Right lobe of liver (tissue), 6 donors: ENCODE data around the gene ALDOA. TPM values are rescaled to one million over a fixed set of nuclear protein-coding genes. Genes with fewer than 3 reads are reported as not detected.
"Not testable (repeated sequence)": the region's sequence is repeated elsewhere in the genome, so short reads cannot be mapped to it uniquely, and the experiment has no call there.

Source experiments
- ATAC-seq, 4 donors: fragments of 200-7000 bp; cut with Tn5 transposase; one replicate each; pipeline ENCODE4 v1.9.1; 2020; ENCODE audit warnings: mild to moderate bottlenecking in 4 of 4, moderate library complexity in 4 of 4
- DNase-seq, 3 donors: peaks; one replicate each; pipeline ENCODE4 v3.0.0-alpha.2; 2020
- H3K27ac ChIP-seq, 3 donors: fragments of 200-600 bp; one replicate each; pipeline ENCODE4 v1.8.0; 2022
- H3K27me3 ChIP-seq, 2 donors: fragments of 200-600 bp; one replicate each; pipeline ENCODE4 v1.8.0; 2022
- H3K36me3 ChIP-seq, 4 donors: fragments of 200-600 bp; sonication (generic) in 1 of 4; one replicate each; pipeline versions ENCODE4 v1.5.1 to v1.8.0; 2017 to 2022; ENCODE audit warnings: control low read depth in 1 of 4
- H3K4me1 ChIP-seq, 4 donors: fragments of 200-600 bp; sonication (generic) in 1 of 4; one replicate each; pipeline versions ENCODE4 v1.5.1 to v1.8.0; 2017 to 2022; ENCODE audit warnings: control low read depth in 1 of 4
- H3K4me3 ChIP-seq, 3 donors: fragments of 200-600 bp; one replicate each; pipeline ENCODE4 v1.8.0; 2022
- H3K9me3 ChIP-seq, 4 donors: fragments of 200-600 bp; sonication (generic) in 1 of 4; one replicate each; pipeline versions ENCODE4 v1.5.1 to v1.8.0; 2017 to 2022; ENCODE audit warnings: control low read depth in 1 of 4
- CTCF ChIP-seq, 4 donors: fragments of 200-600 bp in 3 of 4; fragments of 450-650 bp in 1 of 4; IDR thresholded peaks; one replicate each; pipeline versions ENCODE4 v1.5.1 to v1.8.0; 2016 to 2022; ENCODE audit warnings: antibody characterized with exemption in 4 of 4, mild to moderate bottlenecking in 2 of 4
- POLR2A ChIP-seq: fragments of 450-650 bp; IDR thresholded peaks from one replicate; pipeline ENCODE4 v1.6.1; 2017; ENCODE audit warnings: antibody characterized with exemption, mild to moderate bottlenecking
- WGBS: methylation state at CpG from one replicate; pipeline ENCODE4 v1.1.6; 2018; ENCODE audit warnings: low coverage, low lambda C conversion rate; ENCODE audit not compliant: insufficient coverage; ENCODE audit errors: missing lambda C conversion rate; 5-methylcytosine and 5-hydroxymethylcytosine counted together
- intact Hi-C, 2 donors: fragments of 100-400 bp; cut with DNase I; formaldehyde crosslinking; loops; one replicate each; pipeline versions ENCODE4 v1.11.2 to v1.14.1; 2022
- total RNA-seq, 6 experiments: library from RNA; depleted of rRNA in 2 of 6; stranded (reverse); fragments of >200 nt in 2 of 6; fragmentation: NEBNext Ultra II Directional in 3 of 6; extraction: Animal tissue kit (Norgen Biotek cat#: 25700) in 3 of 6; gene quantifications; one replicate each; pipeline versions ENCODE4 v1.1.0 to v1.2.4, GENCODE V29; 2016 to 2023
- donor health status: DM: no; HTN: yes; CAD: no.
- donor health status: DM: no; HTN: no; CAD: no.
- donor health status: DM: no; HTN: no; CAD: no.
- donor health status: DM: no; HTN: yes; CAD: no.
- donor health status: DM: no; HTN: yes; CAD: no.

Gene ALDOA
- total RNA-seq, 6 experiments from 2014 or later = 113 to 580 (median 345) TPM

GRCh38 chr16:30114411-30114810 lies 48.9 kb downstream of the ALDOA start:
- Histone ChIP-seq H3K27ac (no peak overlapping the region), H3K4me3 (no peak overlapping the region), H3K36me3 (peaks cover 0 to 30% (median 4%) of the 10 kb centered on the region in 4 donors), H3K27me3 (no peaks in the 10 kb centered on the region), H3K9me3 (no peaks in the 10 kb centered on the region), H3K4me1 (no peaks in the 10 kb centered on the region)
- TF ChIP-seq CTCF (IDR thresholded peaks at IDR 0.05) (no peak), POLR2A (no peak)
- DNase-seq (no peak), ATAC-seq (no peak)
- intact Hi-C loops = no loop called here
- 100% methylated on average over 3 of the region's 11 CpGs for WGBS

- H3K9me3 ChIP-seq, H3K27ac ChIP-seq, intact Hi-C loops, H3K4me3 ChIP-seq, H3K4me1 ChIP-seq, H3K27me3 ChIP-seq, ATAC-seq, DNase-seq: not testable (repeated sequence)
- H3K36me3 ChIP-seq = peaks cover 0 to 34% (median 4%) of the 10 kb centered on the region in 4 donors
- whole genome bisulfite sequencing = 92% methylated on average over 7 of the region's 7 CpGs
These were observed 49.3 kb downstream of the ALDOA start for GRCh38 chr16:30114833-30115232.

GRCh38 chr16:30115238-30115637 lies 49.7 kb downstream of the ALDOA start:
- no CpG with 5 or more reads among the region's 7 CpGs for WGBS
- intact Hi-C loops = no loop called here
- Histone ChIP-seq H3K4me3 (no peak overlapping the region), H3K9me3 (no peaks in the 10 kb centered on the region), H3K4me1 (no peaks in the 10 kb centered on the region), H3K36me3 (peaks cover 0 to 36% (median 4%) of the 10 kb centered on the region in 4 donors), H3K27ac (no peak overlapping the region), H3K27me3 (no peaks in the 10 kb centered on the region)
- TF ChIP-seq POLR2A (no peak), CTCF (IDR thresholded peaks at IDR 0.05) (no peak)
- no peak for DNase-seq
- ATAC-seq = no peak

- Histone ChIP-seq H3K4me3 (no peak overlapping the region), H3K27ac (no peak overlapping the region), H3K9me3 (no peaks in the 10 kb centered on the region), H3K36me3 (peaks cover 0 to 36% (median 4%) of the 10 kb centered on the region in 4 donors), H3K27me3 (no peaks in the 10 kb centered on the region), H3K4me1 (no peaks in the 10 kb centered on the region)
- intact Hi-C loops = no loop called here
- 60% methylated on average over 1 of the region's 16 CpGs for WGBS
- TF ChIP-seq POLR2A (no peak), CTCF (IDR thresholded peaks at IDR 0.05) (no peak)
- DNase-seq (no peak), ATAC-seq (no peak)
These were observed 51.0 kb downstream of the ALDOA start for GRCh38 chr16:30116291-30117207.

- intact Hi-C loops = no loop called here
- no peak overlapping the region for H3K4me3 ChIP-seq
- H3K9me3 ChIP-seq = no peaks in the 10 kb centered on the region
- H3K36me3 ChIP-seq = peaks cover 0 to 36% (median 4%) of the 10 kb centered on the region in 4 donors
- H3K4me1 ChIP-seq = peaks cover 0 to 4% (median 0%) of the 10 kb centered on the region in 4 donors
- TF ChIP-seq POLR2A (no peak), CTCF (IDR thresholded peaks at IDR 0.05) (no peak)
- no peak for DNase-seq
- no CpG with 5 or more reads among the region's 10 CpGs for WGBS
- no peaks in the 10 kb centered on the region for H3K27me3 ChIP-seq
- no peak overlapping the region for H3K27ac ChIP-seq
- no peak for ATAC-seq
These were observed 52.2 kb downstream of the ALDOA start for GRCh38 chr16:30117768-30118167.
